ENCODE results near the gene TMPRSS11B. TPM values are rescaled to one million over a fixed set of nuclear protein-coding genes. Genes with fewer than 3 reads are reported as not detected.

Gene TMPRSS11B
- polyA plus RNA-seq, 1 donor from 2014 or later, result not detected

- H3K4me1 Mint-ChIP-seq, result no peaks in the 10 kb centered on the region
- H3K4me3 Mint-ChIP-seq, result no peak overlapping the region
- no peaks in the 10 kb centered on the region for H3K36me3 Mint-ChIP-seq
- no peak overlapping the region for H3K27ac Mint-ChIP-seq
- no peaks in the 10 kb centered on the region for H3K9me3 Mint-ChIP-seq
- H3K27me3 Mint-ChIP-seq, result no peaks in the 10 kb centered on the region
Observed at GRCh38 chr4:68180849-68181526, 64.5 kb downstream of the TMPRSS11B start.

GRCh38 chr4:68176904-68177303 lies 68.6 kb downstream of the TMPRSS11B start:
- H3K4me3 Mint-ChIP-seq, result no peak overlapping the region
- H3K36me3 Mint-ChIP-seq, result no peaks in the 10 kb centered on the region
- peaks cover 4% of the 10 kb centered on the region for H3K27me3 Mint-ChIP-seq

More at GRCh38 chr4:68176904-68177303, 68.6 kb downstream of the TMPRSS11B start:
- Mint-ChIP-seq H3K4me1 (peaks cover 0 to 3% (median 0%) of the 10 kb centered on the region in 3 donors), H3K27ac (no peak overlapping the region), H3K9me3 (no peaks in the 10 kb centered on the region)

Other genes starting within 250 kb of the TMPRSS11B start
- not detected for gene TMPRSS11F, start 115.8 kb downstream of the TMPRSS11B start, polyA plus RNA-seq
- 53.0 TPM for gene YTHDC1, start 104.4 kb upstream of the TMPRSS11B start, polyA plus RNA-seq
- gene TMPRSS11E, start 201.8 kb upstream of the TMPRSS11B start, polyA plus RNA-seq, result 0.20 TPM

Measured in IgD-negative memory B cell (primary cell).